ENCODE results near the gene ZNF20.

DNA sequence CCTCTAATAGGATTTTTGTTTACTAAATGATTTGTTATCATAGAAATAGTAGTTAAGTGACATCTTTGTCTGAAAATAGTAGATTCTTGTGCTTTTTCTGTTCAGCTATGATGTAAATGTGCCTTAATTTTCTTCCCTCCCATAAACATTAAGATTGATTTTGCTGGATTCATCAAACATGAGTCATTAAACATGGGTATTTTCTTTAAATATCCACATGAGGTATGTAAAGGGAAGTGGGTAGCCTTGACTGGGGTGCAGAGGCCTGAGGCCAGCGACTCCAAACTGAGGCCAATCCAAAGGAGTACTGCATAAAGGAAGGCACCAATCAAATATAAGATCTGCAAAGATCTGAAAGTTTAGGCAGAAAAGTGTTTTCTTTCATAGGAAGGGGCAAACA, 26.5 kb upstream of the ZNF20 start:
- TF ChIP-seq, protein P1, sequence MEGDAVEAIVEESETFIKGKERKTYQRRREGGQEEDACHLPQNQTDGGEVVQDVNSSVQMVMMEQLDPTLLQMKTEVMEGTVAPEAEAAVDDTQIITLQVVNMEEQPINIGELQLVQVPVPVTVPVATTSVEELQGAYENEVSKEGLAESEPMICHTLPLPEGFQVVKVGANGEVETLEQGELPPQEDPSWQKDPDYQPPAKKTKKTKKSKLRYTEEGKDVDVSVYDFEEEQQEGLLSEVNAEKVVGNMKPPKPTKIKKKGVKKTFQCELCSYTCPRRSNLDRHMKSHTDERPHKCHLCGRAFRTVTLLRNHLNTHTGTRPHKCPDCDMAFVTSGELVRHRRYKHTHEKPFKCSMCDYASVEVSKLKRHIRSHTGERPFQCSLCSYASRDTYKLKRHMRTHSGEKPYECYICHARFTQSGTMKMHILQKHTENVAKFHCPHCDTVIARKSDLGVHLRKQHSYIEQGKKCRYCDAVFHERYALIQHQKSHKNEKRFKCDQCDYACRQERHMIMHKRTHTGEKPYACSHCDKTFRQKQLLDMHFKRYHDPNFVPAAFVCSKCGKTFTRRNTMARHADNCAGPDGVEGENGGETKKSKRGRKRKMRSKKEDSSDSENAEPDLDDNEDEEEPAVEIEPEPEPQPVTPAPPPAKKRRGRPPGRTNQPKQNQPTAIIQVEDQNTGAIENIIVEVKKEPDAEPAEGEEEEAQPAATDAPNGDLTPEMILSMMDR (optimal IDR thresholded peaks at IDR 0.05 in 1 of 3, IDR thresholded peaks at IDR 0.05 in 1 of 3, conservative IDR thresholded peaks at IDR 0.05 in 1 of 3; ENCODE audit: extremely low read depth in 1 of 3, insufficient read depth in 2 of 3, low read length in 3 of 3): no peak
- no peak for TF ChIP-seq EZH2 (IDR thresholded peaks at IDR 0.05; ENCODE audit: low read length)

Data from keratinocyte (primary cell).